HepG2 (cell line): ENCODE results near the gene IDNK. TPM values are rescaled to one million over a fixed set of nuclear protein-coding genes. Genes with fewer than 3 reads are reported as not detected.
A peak's percentile ranks its signal among the peaks of the same experiment; 100 is the strongest.

Experiments used
- ARID4A ChIP-seq: sonication (generic); formaldehyde crosslinking; IDR thresholded peaks from 2 replicates; pipeline ENCODE4 v1.5.0; 2020; ENCODE audit warnings: mild to moderate bottlenecking, missing genetic modification reagents, borderline replicate concordance
- GMEB1 ChIP-seq: sonication (generic); formaldehyde crosslinking; IDR thresholded peaks from 2 replicates; pipeline ENCODE4 v1.5.1; 2020; ENCODE audit warnings: missing genetic modification reagents, mild to moderate bottlenecking, borderline replicate concordance
- HNF4G ChIP-seq, 2 experiments: sonication (generic) in 1 of 2; formaldehyde crosslinking in 1 of 2; IDR thresholded peaks; 2 replicates each; pipeline versions ENCODE4 v1.4.0 to v1.6.1; 2011 to 2020; ENCODE audit warnings: borderline replicate concordance in 2 of 2, low read depth in 2 of 2, mild to moderate bottlenecking in 2 of 2, low read length in 1 of 2, missing genetic modification reagents in 1 of 2, moderate library complexity in 1 of 2
- KDM3A ChIP-seq: IDR thresholded peaks from 2 replicates; pipeline ENCODE4 v1.6.1; 2018; ENCODE audit warnings: low read depth, missing compliant biosample characterization
- NBN ChIP-seq: fragments of 450-650 bp; conservative IDR thresholded peaks from 2 replicates; pipeline ENCODE4 v1.6.1; 2017
- NR3C1 ChIP-seq: sonication (generic); formaldehyde crosslinking; IDR thresholded peaks from 2 replicates; pipeline ENCODE4 v1.4.0; 2020; ENCODE audit warnings: missing genetic modification reagents
- POLR2AphosphoS5 ChIP-seq: IDR thresholded peaks from 2 replicates; pipeline ENCODE4 v1.6.1; 2012; ENCODE audit warnings: low read depth, low read length
- SP2 ChIP-seq: sonication (generic); formaldehyde crosslinking; IDR thresholded peaks from 2 replicates; pipeline ENCODE4 v1.5.1; 2020; ENCODE audit warnings: mild to moderate bottlenecking, missing genetic modification reagents
- STAT6 ChIP-seq: sonication (generic); formaldehyde crosslinking; IDR thresholded peaks from 2 replicates; pipeline ENCODE4 v1.4.0; 2020; ENCODE audit warnings: missing genetic modification reagents, mild to moderate bottlenecking, borderline replicate concordance
- ZBTB10 ChIP-seq: sonication (generic); formaldehyde crosslinking; IDR thresholded peaks from 2 replicates; pipeline ENCODE4 v1.4.0; 2020; ENCODE audit warnings: missing genetic modification reagents, borderline replicate concordance
- ZNF234 ChIP-seq: sonication (generic); formaldehyde crosslinking; conservative IDR thresholded peaks from 2 replicates; pipeline ENCODE4 v1.5.1; 2020; ENCODE audit warnings: mild to moderate bottlenecking, missing genetic modification reagents
- ZNF329 ChIP-seq: sonication (generic); formaldehyde crosslinking; IDR thresholded peaks from 2 replicates; pipeline ENCODE4 v1.9.0; 2021; ENCODE audit warnings: low read depth, mild to moderate bottlenecking, missing genetic modification reagents
- ZNF337 ChIP-seq: sonication (generic); formaldehyde crosslinking; IDR thresholded peaks from 2 replicates; pipeline ENCODE4 v1.5.1; 2020; ENCODE audit warnings: missing genetic modification reagents, low read depth, mild to moderate bottlenecking, borderline replicate concordance
- ZNF460 ChIP-seq: sonication (generic); formaldehyde crosslinking; IDR thresholded peaks from 2 replicates; pipeline ENCODE4 v1.5.1; 2020; ENCODE audit warnings: missing genetic modification reagents, mild to moderate bottlenecking, borderline replicate concordance
- ZNF501 ChIP-seq: sonication (generic); formaldehyde crosslinking; IDR thresholded peaks from 2 replicates; pipeline ENCODE4 v1.5.1; 2020; ENCODE audit warnings: mild to moderate bottlenecking, moderate library complexity, missing genetic modification reagents
- ZNF616 ChIP-seq: sonication (generic); formaldehyde crosslinking; IDR thresholded peaks from 2 replicates; pipeline ENCODE4 v1.5.0; 2020; ENCODE audit warnings: low read depth, mild to moderate bottlenecking, missing genetic modification reagents
- ZNF674 ChIP-seq: sonication (generic); formaldehyde crosslinking; IDR thresholded peaks from 2 replicates; pipeline ENCODE4 v1.5.0; 2020; ENCODE audit warnings: low read depth, mild to moderate bottlenecking, missing genetic modification reagents
- polyA plus RNA-seq, 8 experiments: library from polyadenylated mRNA; depleted of rRNA in 3 of 8; stranded (reverse) in 7 of 8; unstranded in 1 of 8; fragments of >200 nt; fragmentation: Illumina TruSeq in 4 of 8; extraction: Trizol in 4 of 8; gene quantifications; 2 replicates each; pipeline versions ENCODE4 v1.2.1 to v1.2.3, GENCODE V29; 2011 to 2016; ENCODE audit warnings: low read depth in 4 of 8, missing spikeins in 1 of 8, mixed read lengths in 1 of 8; ENCODE audit not compliant: insufficient read depth in 1 of 8
- total RNA-seq, 5 experiments: library from RNA; depleted of rRNA; stranded (reverse); fragments of >200 nt; fragmentation: Illumina TruSeq; extraction: Trizol; gene quantifications; 2 replicates each; pipeline ENCODE4 v1.2.3, GENCODE V29; 2016; ENCODE audit warnings: low read depth in 1 of 5

IDNK gene
- total and polyA plus RNA-seq, 2 of the 13 experiments (the other 11 are each of a cell fraction or from before 2014, with no cell fraction given): 3.1 to 4.8 TPM

- TF ChIP-seq KDM3A (CRISPR knock-in tag) (peak; percentile 35; the same call in 1 of the 2 replicates), HNF4G (IDR thresholded peaks at IDR 0.05; ENCODE audit: borderline replicate concordance, low read depth, low read length) (peak; percentile 98), HNF4G (CRISPR knock-in tag; IDR thresholded peaks at IDR 0.05; ENCODE audit: borderline replicate concordance, low read depth) (peak; percentile 98), ZBTB10 (CRISPR knock-in tag) (no peak), ZNF234 (CRISPR knock-in tag) (no peak), ZNF329 (CRISPR knock-in tag) (no peak), ZNF674 (CRISPR knock-in tag) (no peak), STAT6 (CRISPR knock-in tag) (no peak), SP2 (CRISPR knock-in tag) (no peak), GMEB1 (CRISPR knock-in tag) (peak; percentile 45; the same call in 1 of the 2 replicates), ZNF616 (CRISPR knock-in tag) (no peak), NR3C1 (CRISPR knock-in tag) (no peak), ZNF460 (CRISPR knock-in tag) (no peak), ZNF501 (peak; percentile 88), ARID4A (CRISPR knock-in tag) (peak; percentile 70; the same call in 1 of the 2 replicates), NBN (no peak), ZNF337 (CRISPR knock-in tag) (peak; percentile 82; the same call in 1 of the 2 replicates), POLR2AphosphoS5 (peak; percentile 44; the same call in 1 of the 2 replicates)
Observed at GRCh38 chr9:83629433-83630104, 6.6 kb downstream of the IDNK start (continued).
